Upper lobe of left lung (tissue), 6 donors: ENCODE data around the gene UBE2Q2. TPM values are rescaled to one million over a fixed set of nuclear protein-coding genes. Genes with fewer than 3 reads are reported as not detected.
"Not testable (repeated sequence)": the region's sequence is repeated elsewhere in the genome, so short reads cannot be mapped to it uniquely, and the experiment has no call there.

ENCODE experiments used
- ATAC-seq, 2 donors: fragments of 200-7000 bp; cut with Tn5 transposase; one replicate each; pipeline ENCODE4 v1.9.1; 2022; ENCODE audit warnings: mild to moderate bottlenecking in 2 of 2, moderate library complexity in 2 of 2; ENCODE audit not compliant: low FRiP score in 2 of 2
- DNase-seq, 2 donors: peaks; one replicate each; pipeline ENCODE4 v3.0.0-alpha.2; 2019 to 2020
- H3K27ac ChIP-seq, 4 donors: fragments of 200-600 bp; sonication (generic); one replicate each; pipeline ENCODE4 v1.5.1; 2016 to 2019
- H3K27me3 ChIP-seq, 4 donors: fragments of 200-600 bp; sonication (generic); one replicate each; pipeline ENCODE4 v1.5.1; 2017 to 2019
- H3K36me3 ChIP-seq, 4 donors: fragments of 200-600 bp; sonication (generic); one replicate each; pipeline ENCODE4 v1.5.1; 2016 to 2019
- H3K4me1 ChIP-seq, 4 donors: fragments of 200-600 bp; sonication (generic); one replicate each; pipeline ENCODE4 v1.5.1; 2018 to 2019
- H3K4me3 ChIP-seq, 4 donors: fragments of 200-600 bp; sonication (generic); one replicate each; pipeline ENCODE4 v1.5.1; 2017 to 2019; ENCODE audit warnings: mild to moderate bottlenecking in 2 of 4, moderate library complexity in 1 of 4
- H3K9me3 ChIP-seq, 4 donors: fragments of 200-600 bp; sonication (generic); one replicate each; pipeline ENCODE4 v1.5.1; 2018 to 2019
- EP300 ChIP-seq, 4 donors: sonication (generic); formaldehyde crosslinking; IDR thresholded peaks; one replicate each; pipeline ENCODE4 v1.5.1; 2017; ENCODE audit warnings: antibody characterized with exemption in 4 of 4, control low read depth in 2 of 4
- POLR2A ChIP-seq, 4 donors: fragments of 450-650 bp; IDR thresholded peaks; one replicate each; pipeline ENCODE4 v1.5.1; 2016 to 2017; ENCODE audit warnings: antibody characterized with exemption in 4 of 4, mild to moderate bottlenecking in 2 of 4
- POLR2AphosphoS5 ChIP-seq, 2 donors: sonication (generic); formaldehyde crosslinking; IDR thresholded peaks; one replicate each; pipeline ENCODE4 v1.5.1; 2017; ENCODE audit warnings: antibody characterized with exemption in 2 of 2
- whole genome bisulfite sequencing, 2 donors: methylation state at CpG; one replicate each; pipeline ENCODE4 v1.1.5; 2017 to 2018; 5-methylcytosine and 5-hydroxymethylcytosine counted together
- total RNA-seq, 6 donors: library from RNA; depleted of rRNA in 4 of 6; stranded (reverse); fragments of >200 nt in 4 of 6; gene quantifications; one replicate each; pipeline versions ENCODE4 v1.1.0 to v1.2.1, GENCODE V29; 2016 to 2021
- TF ChIP-seq, protein P1 (sequence below), 6 experiments: fragments of 450-650 bp in 4 of 6; fragments of 200-600 bp in 2 of 6; sonication (generic) in 2 of 6; IDR thresholded peaks; one replicate each; pipeline ENCODE4 v1.5.1; 2016 to 2019; ENCODE audit warnings: antibody characterized with exemption in 6 of 6
- donor health status: DM: no; HTN: no; CAD: no; lungs with moderate emphysema.
- donor health status: DM: no; HTN: yes; CAD: no; lungs with severe emphysema.

The UBE2Q2 gene
- total RNA-seq, 6 donors from 2014 or later, result 16.5 to 37.7 (median 29.3) TPM

- peak; percentile 100 for ATAC-seq
- TF ChIP-seq, protein P1, sequence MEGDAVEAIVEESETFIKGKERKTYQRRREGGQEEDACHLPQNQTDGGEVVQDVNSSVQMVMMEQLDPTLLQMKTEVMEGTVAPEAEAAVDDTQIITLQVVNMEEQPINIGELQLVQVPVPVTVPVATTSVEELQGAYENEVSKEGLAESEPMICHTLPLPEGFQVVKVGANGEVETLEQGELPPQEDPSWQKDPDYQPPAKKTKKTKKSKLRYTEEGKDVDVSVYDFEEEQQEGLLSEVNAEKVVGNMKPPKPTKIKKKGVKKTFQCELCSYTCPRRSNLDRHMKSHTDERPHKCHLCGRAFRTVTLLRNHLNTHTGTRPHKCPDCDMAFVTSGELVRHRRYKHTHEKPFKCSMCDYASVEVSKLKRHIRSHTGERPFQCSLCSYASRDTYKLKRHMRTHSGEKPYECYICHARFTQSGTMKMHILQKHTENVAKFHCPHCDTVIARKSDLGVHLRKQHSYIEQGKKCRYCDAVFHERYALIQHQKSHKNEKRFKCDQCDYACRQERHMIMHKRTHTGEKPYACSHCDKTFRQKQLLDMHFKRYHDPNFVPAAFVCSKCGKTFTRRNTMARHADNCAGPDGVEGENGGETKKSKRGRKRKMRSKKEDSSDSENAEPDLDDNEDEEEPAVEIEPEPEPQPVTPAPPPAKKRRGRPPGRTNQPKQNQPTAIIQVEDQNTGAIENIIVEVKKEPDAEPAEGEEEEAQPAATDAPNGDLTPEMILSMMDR (IDR thresholded peaks at IDR 0.05), result peak in 2 of 6 experiments; percentile 5 to 21
- peak; percentile 92 for TF ChIP-seq POLR2AphosphoS5 (IDR thresholded peaks at IDR 0.05)
- TF ChIP-seq EP300 (IDR thresholded peaks at IDR 0.05), result peak in 1 of 4 donors; percentile 44
- TF ChIP-seq POLR2A (IDR thresholded peaks at IDR 0.05), result peak in 3 of 4 donors; percentile 42 to 83 (median 55)
- no peaks in the 10 kb centered on the region for H3K9me3 ChIP-seq
- peaks cover 0 to 17% (median 14%) of the 10 kb centered on the region in 4 donors for H3K4me1 ChIP-seq
- peak within 1 kb of the TSS; percentile 69 to 96 (median 74) for H3K4me3 ChIP-seq
- peak within 1 kb of the TSS; percentile 72 to 89 (median 80) for H3K27ac ChIP-seq
- DNase-seq, result peak; percentile 95 to 98
- H3K36me3 ChIP-seq, result peaks cover 0 to 9% (median 1%) of the 10 kb centered on the region in 4 donors
- 4 to 56% methylated on average over 2 to 37 of the region's 63 CpGs for WGBS, 2 donors
- no peaks in the 10 kb centered on the region for H3K27me3 ChIP-seq
These were observed 60.3 kb downstream of the UBE2Q2 start, which contains the start of gene FBXO22 for GRCh38 chr15:75903331-75904239. FBXO22 (plus strand) TSS chr15:75903878; CDS start chr15:75903964, 86 bp downstream.

DNA sequence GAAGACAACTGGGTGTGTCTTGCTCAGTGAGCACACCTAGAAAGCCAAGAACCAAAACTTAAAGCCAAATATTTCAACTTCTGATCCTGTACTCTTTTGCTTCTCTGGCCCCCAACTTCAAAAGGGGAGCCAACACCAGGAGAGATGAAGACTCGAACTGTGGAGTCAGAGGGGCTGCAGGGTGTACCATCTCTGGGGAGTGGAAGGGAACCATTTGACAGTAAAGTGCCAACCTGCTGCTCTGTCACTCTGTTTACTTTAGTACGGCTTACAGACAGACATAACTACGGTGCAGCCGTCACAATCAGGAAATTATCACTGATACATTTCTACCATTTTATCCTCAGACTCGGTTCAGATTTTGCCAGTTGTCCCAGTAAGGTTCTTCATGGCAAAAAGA is 62.0 kb downstream of the UBE2Q2 start:
- Histone ChIP-seq H3K27me3 (no peaks in the 10 kb centered on the region), H3K4me1 (peaks cover 0 to 17% (median 14%) of the 10 kb centered on the region in 4 donors), H3K36me3 (peaks cover 0 to 17% (median 1%) of the 10 kb centered on the region in 4 donors), H3K27ac (no peak overlapping the region), H3K4me3 (no peak overlapping the region), H3K9me3 (no peaks in the 10 kb centered on the region)
- DNase-seq (no peak), ATAC-seq (no peak)
- 80 to 85% methylated on average over 5 of the region's 5 CpGs for WGBS, 2 donors
- TF ChIP-seq POLR2AphosphoS5 (IDR thresholded peaks at IDR 0.05) (no peak), POLR2A (IDR thresholded peaks at IDR 0.05) (no peak), EP300 (IDR thresholded peaks at IDR 0.05) (no peak)
- TF ChIP-seq, protein P1 (IDR thresholded peaks at IDR 0.05), result no peak

GRCh38 chr15:75910355-75910754 is 67.1 kb downstream of the UBE2Q2 start:
- not testable (repeated sequence) for H3K9me3 ChIP-seq, H3K27ac ChIP-seq, H3K27me3 ChIP-seq, DNase-seq, H3K4me3 ChIP-seq, H3K4me1 ChIP-seq, ATAC-seq
- WGBS, 2 donors, result 82 to 94% methylated on average over 3 of the region's 3 CpGs
- peaks cover 0 to 37% (median 10%) of the 10 kb centered on the region in 4 donors for H3K36me3 ChIP-seq

DNA sequence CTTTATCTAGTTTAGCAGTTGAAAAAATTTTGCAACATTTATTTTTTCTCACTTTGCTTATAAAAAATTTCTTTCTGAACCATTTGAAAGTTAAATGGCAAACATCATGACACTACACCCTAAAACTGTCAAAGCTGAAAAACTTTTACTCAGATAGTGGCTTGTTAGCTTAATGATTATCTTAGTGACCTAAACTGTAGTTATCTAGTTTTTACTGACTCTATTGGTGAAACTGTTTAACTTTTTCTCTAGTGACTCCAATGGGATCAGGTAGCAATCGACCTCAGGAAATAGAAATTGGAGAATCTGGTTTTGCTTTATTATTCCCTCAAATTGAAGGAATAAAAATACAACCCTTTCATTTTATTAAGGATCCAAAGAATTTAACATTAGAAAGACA is 73.7 kb downstream of the UBE2Q2 start:
- ATAC-seq, result no peak
- WGBS, 2 donors, result 90 to 100% methylated on average over 1 of the region's 1 CpG
- H3K27me3 ChIP-seq, result no peaks in the 10 kb centered on the region
- H3K9me3 ChIP-seq, result no peaks in the 10 kb centered on the region
- no peak overlapping the region for H3K27ac ChIP-seq
- no peak overlapping the region for H3K4me3 ChIP-seq
- peaks cover 0 to 4% (median 1%) of the 10 kb centered on the region in 4 donors for H3K4me1 ChIP-seq
- DNase-seq, result no peak
- TF ChIP-seq, protein P1 (IDR thresholded peaks at IDR 0.05), result no peak
- TF ChIP-seq POLR2A (IDR thresholded peaks at IDR 0.05), result no peak
- TF ChIP-seq POLR2AphosphoS5 (IDR thresholded peaks at IDR 0.05), result no peak
- no peak for TF ChIP-seq EP300 (IDR thresholded peaks at IDR 0.05)
- peaks cover 0 to 64% (median 13%) of the 10 kb centered on the region in 4 donors for H3K36me3 ChIP-seq

- H3K27ac ChIP-seq, result no peak overlapping the region
- 86 to 96% methylated on average over 1 of the region's 1 CpG for WGBS, 2 donors
- TF ChIP-seq, protein P1 (IDR thresholded peaks at IDR 0.05), result no peak
- TF ChIP-seq POLR2A (IDR thresholded peaks at IDR 0.05) (no peak), EP300 (IDR thresholded peaks at IDR 0.05) (no peak), POLR2AphosphoS5 (IDR thresholded peaks at IDR 0.05) (no peak)
- H3K4me1 ChIP-seq, result peaks cover 6 to 13% (median 8%) of the 10 kb centered on the region in 4 donors
- no peak for ATAC-seq
- DNase-seq, result no peak
- H3K9me3 ChIP-seq, result no peaks in the 10 kb centered on the region
- no peak overlapping the region for H3K4me3 ChIP-seq
- no peaks in the 10 kb centered on the region for H3K27me3 ChIP-seq
- peaks cover 0 to 62% (median 13%) of the 10 kb centered on the region in 4 donors for H3K36me3 ChIP-seq
These were observed 74.9 kb downstream of the UBE2Q2 start for GRCh38 chr15:75918135-75918534.
